OCI-LY3 (cell line): ENCODE measurements around the gene CHML.

Source experiments
- H2AFZ ChIP-seq: fragments of 200-600, 300-600 bp; shearing (Covaris generic); 2 replicates; pipeline ENCODE4 v1.6.0; 2014; ENCODE audit warnings: antibody characterized with exemption, low read depth, low read length
- H3K27ac ChIP-seq: fragments of 200-600, 300-600 bp; sonication (generic); 2 replicates; pipeline ENCODE4 v1.5.1; 2014; ENCODE audit warnings: mild to moderate bottlenecking, low read length, moderate library complexity, mixed read lengths
- H3K27me3 ChIP-seq: fragments of 200-600, 300-600 bp; sonication (generic); 2 replicates; pipeline ENCODE4 v1.6.1; 2014; ENCODE audit warnings: low read depth, low read length, mixed read lengths
- H3K36me3 ChIP-seq: fragments of 200-600, 300-600 bp; sonication (generic); replicated peaks from 2 replicates; pipeline ENCODE3; 2014; ENCODE audit warnings: low read depth, low read length, mixed read lengths
- H3K4me1 ChIP-seq: fragments of 300-600, 200-600 bp; sonication (generic); 2 replicates; pipeline ENCODE4 v1.6.1; 2014; ENCODE audit warnings: low read length, mixed read lengths
- H3K4me2 ChIP-seq: fragments of 200-600, 300-600 bp; sonication (generic); 2 replicates; pipeline ENCODE4 v1.6.1; 2014; ENCODE audit warnings: low read length, mixed read lengths
- H3K4me3 ChIP-seq: fragments of 300-600, 200-600 bp; sonication (generic); 2 replicates; pipeline ENCODE4 v1.5.1; 2014; ENCODE audit warnings: antibody characterized with exemption, mild to moderate bottlenecking, low read length, moderate library complexity
- H3K79me2 ChIP-seq: fragments of 300-600, 200-600 bp; shearing (Covaris generic); 2 replicates; pipeline ENCODE4 v1.6.1; 2014; ENCODE audit warnings: mild to moderate bottlenecking, low read length, mixed read lengths
- H3K9ac ChIP-seq: fragments of 300-600, 200-600 bp; shearing (Covaris generic); 2 replicates; pipeline ENCODE4 v1.6.0; 2014; ENCODE audit warnings: mild to moderate bottlenecking, low read length, moderate library complexity
- H3K9me3 ChIP-seq: fragments of 200-600, 300-600 bp; shearing (Covaris generic); 2 replicates; pipeline ENCODE4 v1.6.1; 2014; ENCODE audit warnings: low read length, mixed read lengths; ENCODE audit not compliant: insufficient read depth
- H4K20me1 ChIP-seq: fragments of 200-600, 300-600 bp; sonication (generic); 2 replicates; pipeline ENCODE4 v1.6.1; 2016; ENCODE audit warnings: low read length, mixed read lengths; ENCODE audit not compliant: insufficient read depth
- CTCF ChIP-seq: fragments of 200-600, 300-600 bp; sonication (generic); IDR thresholded peaks from 2 replicates; pipeline ENCODE4 v1.5.1; 2014; ENCODE audit warnings: antibody characterized with exemption, low read length, low read depth
- EZH2phosphoT487 ChIP-seq: fragments of 200-600 bp; shearing (Covaris generic); IDR thresholded peaks from 2 replicates; pipeline ENCODE4 v1.6.1; 2018; ENCODE audit warnings: antibody characterized with exemption, mixed run types, low read depth

The CHML gene

DNA sequence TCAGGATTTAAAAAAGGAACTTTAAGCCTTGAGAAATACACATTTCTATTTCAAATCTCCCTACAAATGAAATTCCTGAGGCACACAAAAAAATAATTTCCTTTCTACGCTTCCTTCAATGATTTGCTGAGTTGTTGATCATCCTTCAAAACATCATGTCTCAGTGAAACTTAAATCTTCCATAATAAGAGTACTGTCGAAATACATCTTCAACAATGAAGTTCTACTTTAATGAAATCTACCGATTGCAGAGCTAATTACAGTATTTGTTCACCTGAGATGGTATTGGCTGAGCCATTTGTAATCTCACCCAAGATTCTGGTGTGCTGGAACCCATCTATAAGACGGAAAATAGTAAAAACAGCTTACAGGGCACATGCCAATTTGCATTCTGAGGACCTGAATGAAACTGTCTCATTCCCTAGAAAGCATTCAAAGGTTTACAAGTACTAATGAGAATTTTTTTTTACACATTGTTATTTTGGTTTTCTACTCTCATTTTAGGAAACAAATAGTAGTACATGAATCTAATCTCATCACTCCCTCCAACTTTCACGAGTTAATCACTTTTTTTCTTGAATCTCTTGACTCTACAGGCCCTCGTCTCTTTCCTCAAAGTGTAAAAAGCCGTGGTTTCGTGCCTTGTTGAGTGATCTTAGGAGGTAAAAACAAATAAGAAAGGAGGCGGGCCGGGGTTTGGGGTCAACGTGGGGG lies 1.1 kb downstream of the CHML start:
- peak overlapping the region; percentile 96 for H3K4me3 ChIP-seq
- peak overlapping the region; percentile 25; the same call in 1 of the 2 replicates for H2AFZ ChIP-seq
- H3K27ac ChIP-seq = peak overlapping the region; percentile 54; the same call in 1 of the 2 replicates
- TF ChIP-seq CTCF = no peak
- no peak for TF ChIP-seq EZH2phosphoT487
- H3K4me2 ChIP-seq = peak overlapping the region; percentile 88
- H3K27me3 ChIP-seq = no peaks in the 10 kb centered on the region
- H3K9ac ChIP-seq = peak overlapping the region; percentile 96
- H4K20me1 ChIP-seq = no peaks in the 10 kb centered on the region
- peaks cover 52% of the 10 kb centered on the region for H3K79me2 ChIP-seq
- no peaks in the 10 kb centered on the region for H3K9me3 ChIP-seq
- peaks cover 41% of the 10 kb centered on the region for H3K4me1 ChIP-seq
- peaks cover 31% of the 10 kb centered on the region for H3K36me3 ChIP-seq

- H3K79me2 ChIP-seq = peaks cover 58% of the 10 kb centered on the region
- H3K9me3 ChIP-seq = no peaks in the 10 kb centered on the region
- no peaks in the 10 kb centered on the region for H3K27me3 ChIP-seq
- H3K4me1 ChIP-seq = peaks cover 41% of the 10 kb centered on the region
- no peaks in the 10 kb centered on the region for H4K20me1 ChIP-seq
- H3K9ac ChIP-seq = no peak overlapping the region
- no peak overlapping the region for H2AFZ ChIP-seq
- H3K27ac ChIP-seq = no peak overlapping the region
- H3K4me3 ChIP-seq = peak overlapping the region; percentile 96
- peak overlapping the region; percentile 88 for H3K4me2 ChIP-seq
- no peak for TF ChIP-seq CTCF
- no peak for TF ChIP-seq EZH2phosphoT487
- peaks cover 39% of the 10 kb centered on the region for H3K36me3 ChIP-seq
These were observed 2.0 kb downstream of the CHML start for GRCh38 chr1:241638099-241638682.

DNA sequence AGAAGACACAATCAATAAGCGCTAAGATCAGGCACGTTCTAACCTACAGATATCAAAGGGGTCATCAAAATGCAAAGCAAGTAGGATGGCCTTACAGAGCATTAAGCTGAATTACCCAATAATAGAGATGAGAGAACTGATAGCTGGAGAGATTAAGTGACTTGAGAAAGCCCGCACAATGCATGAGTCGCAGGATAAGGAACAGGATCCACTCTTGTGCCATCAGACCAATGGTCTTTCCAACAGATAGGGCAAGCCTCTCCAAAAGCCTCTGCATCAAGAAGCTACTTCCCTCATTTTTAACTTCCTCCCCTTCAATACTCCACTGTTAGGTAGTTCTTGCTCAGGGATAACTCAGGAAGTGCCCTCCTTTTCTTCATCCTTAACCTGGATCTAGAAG lies 2.6 kb downstream of the CHML start:
- peaks cover 58% of the 10 kb centered on the region for H3K79me2 ChIP-seq

More for the DNA sequence above, 2.6 kb downstream of the CHML start:
- H3K36me3 ChIP-seq = peaks cover 43% of the 10 kb centered on the region
- no peak overlapping the region for H3K4me3 ChIP-seq
- peaks cover 41% of the 10 kb centered on the region for H3K4me1 ChIP-seq
- no peaks in the 10 kb centered on the region for H4K20me1 ChIP-seq
- no peak overlapping the region for H3K27ac ChIP-seq
- no peak overlapping the region for H3K9ac ChIP-seq
- no peaks in the 10 kb centered on the region for H3K9me3 ChIP-seq
- H3K4me2 ChIP-seq = peak overlapping the region; percentile 88; the same call in 1 of the 2 replicates
- H3K27me3 ChIP-seq = no peaks in the 10 kb centered on the region
- H2AFZ ChIP-seq = no peak overlapping the region
- TF ChIP-seq CTCF = no peak
- no peak for TF ChIP-seq EZH2phosphoT487
